DND-41 (cell line): Measurements from ENCODE around the gene MIA.
"Not testable (repeated sequence)": the region's sequence is repeated elsewhere in the genome, so short reads cannot be mapped to it uniquely, and the experiment has no call there.

Source experiments
- ATAC-seq: fragments of 200-7000 bp; cut with Tn5 transposase; 3 replicates; pipeline ENCODE4 v1.9.1; 2021; ENCODE audit warnings: low read depth; ENCODE audit not compliant: insufficient read depth
- DNase-seq: peaks from one replicate; pipeline ENCODE4 v3.0.0-alpha.2; 2020
- H2AFZ ChIP-seq: 2 replicates; pipeline ENCODE4 v1.6.0; 2012; ENCODE audit warnings: low read depth, low read length
- H3K27ac ChIP-seq: 2 replicates; pipeline ENCODE4 v1.5.1; 2012; ENCODE audit warnings: low read length, inconsistent platforms
- H3K27me3 ChIP-seq: fragments of 200-600 bp; sonication (generic); 2 replicates; pipeline ENCODE4 v1.6.0; 2012; ENCODE audit warnings: low read length, mild to moderate bottlenecking, inconsistent platforms; ENCODE audit not compliant: insufficient read depth, poor library complexity
- H3K36me3 ChIP-seq: 2 replicates; pipeline ENCODE4 v1.5.1; 2012; ENCODE audit warnings: low read length, inconsistent platforms; ENCODE audit not compliant: insufficient read depth
- H3K4me1 ChIP-seq: 2 replicates; pipeline ENCODE4 v1.5.1; 2012; ENCODE audit warnings: mild to moderate bottlenecking, low read length; ENCODE audit not compliant: insufficient read depth
- H3K4me2 ChIP-seq: 2 replicates; pipeline ENCODE4 v1.6.0; 2012; ENCODE audit warnings: mild to moderate bottlenecking, moderate library complexity, low read length, inconsistent platforms; ENCODE audit not compliant: insufficient read depth
- H3K4me3 ChIP-seq, 2 experiments: fragments of 200-600 bp in 1 of 2; shearing (Covaris generic) in 1 of 2; 2 replicates each; pipeline ENCODE4 v1.5.1; 2012 to 2016; ENCODE audit warnings: inconsistent platforms in 2 of 2, low read length in 2 of 2, mild to moderate bottlenecking in 2 of 2, low read depth in 1 of 2, moderate library complexity in 1 of 2
- H3K79me2 ChIP-seq: 2 replicates; pipeline ENCODE4 v1.6.0; 2012; ENCODE audit warnings: low read length, inconsistent platforms; ENCODE audit not compliant: insufficient read depth
- H3K9ac ChIP-seq: 2 replicates; pipeline ENCODE4 v1.6.0; 2012; ENCODE audit warnings: low read depth, mild to moderate bottlenecking, inconsistent platforms, low read length, moderate library complexity
- H3K9me3 ChIP-seq: 2 replicates; pipeline ENCODE4 v1.5.1; 2012; ENCODE audit warnings: low read length, moderate library complexity, mild to moderate bottlenecking, inconsistent platforms; ENCODE audit not compliant: insufficient read depth, severe bottlenecking
- H4K20me1 ChIP-seq: 2 replicates; pipeline ENCODE4 v1.6.0; 2012; ENCODE audit warnings: low read length; ENCODE audit not compliant: insufficient read depth
- CTCF ChIP-seq: IDR thresholded peaks from 2 replicates; pipeline ENCODE4 v1.5.1; 2012; ENCODE audit warnings: borderline replicate concordance, low read length, moderate library complexity, mild to moderate bottlenecking; ENCODE audit not compliant: poor library complexity, severe bottlenecking; ENCODE audit errors: extremely low read depth
- EZH2 ChIP-seq: IDR thresholded peaks from 3 replicates; pipeline ENCODE4 v1.6.1; 2012; ENCODE audit warnings: borderline replicate concordance, low read depth, mild to moderate bottlenecking, moderate library complexity, low read length, inconsistent platforms; ENCODE audit not compliant: severe bottlenecking

The MIA gene

GRCh38 chr19:40808021-40808325 lies 32.7 kb downstream of the MIA start:
- Histone ChIP-seq H3K9me3 (no peaks in the 10 kb centered on the region), H3K27ac (no peak overlapping the region), H2AFZ (no peak overlapping the region), H3K36me3 (peaks cover 71% of the 10 kb centered on the region), H3K4me3 (no peak overlapping the region), H3K9ac (no peak overlapping the region), H3K4me2 (no peak overlapping the region), H3K4me1 (peaks cover 21% of the 10 kb centered on the region), H3K27me3 (no peaks in the 10 kb centered on the region), H4K20me1 (peaks cover 71% of the 10 kb centered on the region), H3K79me2 (peaks cover 55% of the 10 kb centered on the region)
- TF ChIP-seq EZH2, result no peak
- TF ChIP-seq CTCF, result no peak
- ATAC-seq (no peak), DNase-seq (no peak)

- H2AFZ ChIP-seq, result no peak overlapping the region
- no peak overlapping the region for H3K9ac ChIP-seq
- TF ChIP-seq EZH2 (no peak), CTCF (no peak)
- no peaks in the 10 kb centered on the region for H3K9me3 ChIP-seq
- H3K4me3 ChIP-seq, result no peak overlapping the region
- peaks cover 16% of the 10 kb centered on the region for H3K4me1 ChIP-seq
- no peaks in the 10 kb centered on the region for H3K27me3 ChIP-seq
- H3K36me3 ChIP-seq, result peaks cover 66% of the 10 kb centered on the region
- H3K79me2 ChIP-seq, result peaks cover 50% of the 10 kb centered on the region
- ATAC-seq, result no peak
- peaks cover 66% of the 10 kb centered on the region for H4K20me1 ChIP-seq
- H3K27ac ChIP-seq, result no peak overlapping the region
- H3K4me2 ChIP-seq, result no peak overlapping the region
- DNase-seq, result no peak
Measured at GRCh38 chr19:40808497-40808896, 33.2 kb downstream of the MIA start.

GRCh38 chr19:40809358-40810086 lies 34.2 kb downstream of the MIA start:
- no peak for TF ChIP-seq CTCF
- no peak for TF ChIP-seq EZH2
- peaks cover 55% of the 10 kb centered on the region for H4K20me1 ChIP-seq
- peaks cover 6% of the 10 kb centered on the region; the same call in 1 of the 2 replicates for H3K4me1 ChIP-seq
- H3K79me2 ChIP-seq, result peaks cover 40% of the 10 kb centered on the region
- H3K9me3 ChIP-seq, result no peaks in the 10 kb centered on the region
- no peak for ATAC-seq
- H3K27ac ChIP-seq, result no peak overlapping the region
- H3K4me2 ChIP-seq, result no peak overlapping the region
- H3K9ac ChIP-seq, result no peak overlapping the region
- H3K36me3 ChIP-seq, result peaks cover 56% of the 10 kb centered on the region
- H2AFZ ChIP-seq, result no peak overlapping the region
- DNase-seq, result no peak
- no peak overlapping the region for H3K4me3 ChIP-seq
- no peaks in the 10 kb centered on the region for H3K27me3 ChIP-seq

DNA sequence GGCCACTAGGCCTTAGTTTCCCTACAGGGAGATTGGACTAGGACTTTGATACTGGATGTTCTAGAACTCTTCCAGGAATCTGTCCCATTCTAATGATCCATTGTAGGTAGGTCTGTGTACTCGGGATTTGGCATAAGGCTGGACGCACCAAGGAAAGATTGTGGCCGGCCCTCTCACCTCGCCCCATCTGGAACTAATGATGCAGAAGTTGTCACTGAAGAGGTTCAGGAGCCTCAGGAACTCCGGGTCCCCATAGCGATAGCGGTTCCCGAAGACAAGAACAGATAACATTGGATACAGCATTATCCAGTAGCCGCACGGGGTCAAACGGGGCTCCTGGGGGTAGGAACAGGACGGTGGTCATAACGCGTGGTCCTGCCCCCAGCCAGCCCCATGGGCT lies 34.8 kb downstream of the MIA start:
- H3K4me1 ChIP-seq, result no peaks in the 10 kb centered on the region
- DNase-seq, result no peak
- H3K9ac ChIP-seq, result no peak overlapping the region
- H3K79me2 ChIP-seq, result peaks cover 33% of the 10 kb centered on the region
- peaks cover 51% of the 10 kb centered on the region for H4K20me1 ChIP-seq
- no peaks in the 10 kb centered on the region for H3K27me3 ChIP-seq
- H3K9me3 ChIP-seq, result no peaks in the 10 kb centered on the region
- no peak overlapping the region for H3K4me2 ChIP-seq
- no peak overlapping the region for H3K4me3 ChIP-seq
- peaks cover 49% of the 10 kb centered on the region for H3K36me3 ChIP-seq
- no peak for ATAC-seq
- H2AFZ ChIP-seq, result no peak overlapping the region
- H3K27ac ChIP-seq, result no peak overlapping the region
- TF ChIP-seq CTCF (no peak), EZH2 (no peak)

DNA sequence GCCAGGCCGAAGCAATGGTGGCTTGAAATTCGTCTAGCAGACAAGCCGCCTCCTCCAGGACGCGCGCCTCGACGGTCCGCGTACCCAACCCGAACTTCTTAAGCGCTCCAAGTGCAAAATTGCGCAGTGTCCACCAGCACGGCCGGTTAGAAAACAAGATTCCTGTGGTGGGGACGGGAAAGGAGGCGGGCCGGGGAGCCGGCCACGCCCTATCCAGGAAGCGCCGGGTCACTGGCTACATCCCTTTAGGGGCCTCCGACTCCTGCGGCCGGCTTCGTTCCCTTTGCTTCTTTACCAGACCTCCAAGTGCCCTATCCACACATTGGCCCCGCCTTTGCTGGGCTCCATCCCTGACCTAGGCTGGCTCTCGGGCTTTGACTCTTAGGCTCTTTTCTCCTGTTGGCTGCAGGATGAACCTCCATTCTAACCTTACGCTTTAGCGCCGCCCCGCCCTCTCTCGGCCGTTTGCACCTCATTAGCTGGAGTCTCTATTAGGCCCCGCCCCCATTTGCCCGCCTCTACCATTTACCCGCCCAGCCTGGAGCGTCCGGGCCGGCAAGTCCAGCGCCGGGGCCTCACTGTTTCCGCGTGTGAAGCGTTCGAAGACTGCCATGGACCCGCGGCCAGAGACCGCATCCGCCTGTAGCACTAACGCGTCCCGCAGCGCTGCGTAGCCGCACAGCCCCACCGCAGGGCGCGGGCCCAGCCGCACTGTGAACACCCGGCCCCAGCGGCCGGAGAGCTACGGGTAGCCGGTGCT lies 35.5 kb downstream of the MIA start:
- peaks cover 46% of the 10 kb centered on the region for H4K20me1 ChIP-seq
- H2AFZ ChIP-seq, H3K4me1 ChIP-seq, H3K4me3 ChIP-seq, DNase-seq, H3K4me2 ChIP-seq, ATAC-seq, H3K9me3 ChIP-seq, H3K27ac ChIP-seq, H3K27me3 ChIP-seq, H3K9ac ChIP-seq: not testable (repeated sequence)
- peaks cover 27% of the 10 kb centered on the region for H3K79me2 ChIP-seq
- H3K36me3 ChIP-seq, result peaks cover 43% of the 10 kb centered on the region
